HS-5 (cell line): Measurements from ENCODE around the gene ZNF408.

Experiments used
- DNase-seq: peaks from one replicate; pipeline ENCODE4 v3.0.0-alpha.2; 2012; ENCODE audit warnings: low read depth

ZNF408 gene

DNA sequence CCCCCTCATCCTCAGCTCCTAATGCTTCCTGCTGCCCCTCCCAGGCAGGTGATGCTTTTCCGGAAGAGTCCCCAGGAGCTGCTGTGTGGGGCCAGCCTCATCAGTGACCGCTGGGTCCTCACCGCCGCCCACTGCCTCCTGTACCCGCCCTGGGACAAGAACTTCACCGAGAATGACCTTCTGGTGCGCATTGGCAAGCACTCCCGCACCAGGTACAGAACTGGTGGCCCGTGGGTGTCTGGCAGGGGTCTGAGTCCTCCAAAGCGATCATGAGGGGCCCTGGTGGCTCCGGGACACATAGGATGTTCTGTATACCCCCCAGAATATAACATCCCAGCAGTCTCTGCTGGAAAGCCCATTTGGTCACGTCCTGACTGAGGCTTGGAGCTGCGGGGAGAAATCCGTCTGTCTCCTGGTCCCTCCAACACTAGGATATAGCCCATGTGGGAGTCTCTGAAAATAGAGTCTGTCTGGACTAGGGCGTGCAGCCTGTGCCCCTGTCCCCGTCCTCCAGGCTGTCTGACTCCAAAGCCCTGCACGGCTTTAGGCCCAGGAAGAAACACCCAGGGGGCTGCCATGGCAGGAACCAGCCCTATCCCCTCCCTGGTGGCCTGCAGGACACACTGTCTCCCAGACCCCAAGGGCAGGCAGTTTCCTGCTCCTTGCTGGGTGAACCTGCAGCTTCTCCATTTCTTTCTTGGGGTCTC is 27.3 kb downstream of the ZNF408 start:
- DNase-seq = no peak

DNA sequence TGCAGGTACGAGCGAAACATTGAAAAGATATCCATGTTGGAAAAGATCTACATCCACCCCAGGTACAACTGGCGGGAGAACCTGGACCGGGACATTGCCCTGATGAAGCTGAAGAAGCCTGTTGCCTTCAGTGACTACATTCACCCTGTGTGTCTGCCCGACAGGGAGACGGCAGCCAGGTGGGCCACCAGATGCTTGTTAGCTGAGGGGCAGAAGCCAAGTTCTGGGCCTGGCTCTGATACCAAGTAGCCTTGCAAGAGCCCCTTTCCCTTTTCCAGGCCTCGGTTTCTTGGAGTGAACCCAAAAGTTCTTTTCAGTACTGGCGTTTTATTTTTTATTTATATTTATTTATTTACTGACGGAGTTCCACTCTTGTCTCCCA is 27.8 kb downstream of the ZNF408 start:
- DNase-seq = no peak

DNA sequence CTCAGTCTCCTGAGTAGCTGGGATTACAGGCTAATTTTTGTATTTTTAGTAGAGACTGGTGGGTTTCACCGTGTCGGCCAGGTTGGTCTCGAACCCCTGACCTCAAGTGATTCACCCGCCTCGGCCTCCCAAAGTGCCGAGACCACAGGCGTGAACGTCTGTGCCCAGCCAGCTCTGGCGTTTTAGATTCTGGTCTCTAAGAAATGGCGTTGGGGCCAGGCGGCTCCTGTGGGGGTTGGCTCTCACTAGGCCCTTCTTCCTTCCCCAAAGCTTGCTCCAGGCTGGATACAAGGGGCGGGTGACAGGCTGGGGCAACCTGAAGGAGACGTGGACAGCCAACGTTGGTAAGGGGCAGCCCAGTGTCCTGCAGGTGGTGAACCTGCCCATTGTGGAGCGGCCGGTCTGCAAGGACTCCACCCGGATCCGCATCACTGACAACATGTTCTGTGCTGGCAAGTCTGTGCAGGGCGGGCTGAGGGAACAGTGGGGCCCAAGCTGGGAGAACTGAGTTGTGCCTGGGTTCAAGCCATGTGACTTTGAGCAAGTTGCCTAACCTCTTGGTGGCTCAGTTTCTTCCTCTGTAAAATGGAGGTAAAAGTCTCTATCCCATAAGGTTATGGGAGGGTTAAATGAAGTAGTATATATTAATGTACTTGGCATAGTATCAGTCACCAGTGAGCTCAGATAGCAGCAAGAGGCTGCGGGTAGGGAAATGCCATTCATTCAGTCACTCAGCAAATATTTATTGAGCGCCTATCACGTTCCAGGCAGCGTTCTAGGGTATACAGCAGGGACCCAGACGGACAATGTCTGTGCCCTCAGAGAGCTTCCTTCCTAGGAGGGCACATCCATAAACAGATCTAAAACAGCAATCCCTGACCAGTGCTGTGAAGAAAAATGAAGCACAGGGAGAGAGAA is 28.5 kb downstream of the ZNF408 start:
- no peak for DNase-seq

DNA sequence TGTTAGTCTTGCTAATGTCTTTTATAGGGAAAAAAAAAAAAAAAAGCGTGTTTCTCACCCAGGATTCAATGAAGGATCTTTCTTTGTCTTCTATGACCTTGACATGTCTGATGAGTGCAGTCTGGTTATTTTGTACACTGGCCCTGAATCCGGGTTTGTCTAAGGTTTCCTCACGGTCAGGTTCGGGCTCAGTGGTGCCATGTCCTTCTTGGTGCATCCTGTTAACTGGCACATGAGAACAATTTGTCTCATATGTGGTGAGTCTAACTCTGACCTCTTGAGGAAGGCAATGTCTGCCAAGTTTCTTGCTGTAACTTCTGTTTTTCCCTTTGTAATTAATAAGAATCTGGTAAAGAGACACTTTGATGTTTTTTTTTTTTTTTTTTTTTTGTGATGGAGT is 30.7 kb downstream of the ZNF408 start:
- DNase-seq = no peak

DNA sequence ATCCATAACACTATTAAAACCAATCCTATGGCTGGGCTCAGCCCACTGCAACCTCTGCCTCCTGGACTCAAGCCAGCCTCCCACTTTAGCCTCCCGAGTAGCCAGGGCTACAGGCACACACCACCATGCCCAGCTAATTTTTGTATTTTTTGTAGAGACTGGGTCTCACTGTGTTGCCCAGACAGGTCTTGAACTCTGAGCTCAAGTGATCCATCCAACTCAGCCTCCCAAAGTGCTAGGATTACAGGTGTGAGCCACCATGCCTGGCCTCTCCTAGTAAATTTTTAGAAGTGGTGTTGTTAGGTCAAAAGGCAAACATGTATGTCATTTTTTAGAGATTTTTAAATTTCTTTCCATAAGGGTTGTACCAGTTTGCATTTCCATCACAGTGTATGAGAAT is 32.4 kb downstream of the ZNF408 start:
- DNase-seq = no peak

DNA sequence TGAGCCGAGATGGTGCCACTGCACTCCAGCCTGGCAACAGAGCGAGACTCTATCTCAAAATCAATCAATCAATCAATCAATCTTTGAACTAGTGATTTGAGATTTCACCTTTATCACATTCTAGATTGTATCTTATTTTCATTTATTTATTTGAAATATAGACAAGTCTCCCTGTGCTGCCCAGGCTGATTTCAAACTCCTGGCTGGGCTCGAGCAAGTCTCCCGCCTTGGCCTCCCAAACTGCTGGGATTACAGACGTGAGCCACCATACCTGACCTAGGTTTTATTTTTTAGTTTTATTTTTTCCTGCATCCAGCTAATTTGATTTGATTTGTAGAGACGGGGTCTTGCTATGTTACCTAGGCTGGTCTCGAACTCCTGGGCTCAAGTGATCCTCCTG is 35.3 kb downstream of the ZNF408 start:
- no peak for DNase-seq

DNA sequence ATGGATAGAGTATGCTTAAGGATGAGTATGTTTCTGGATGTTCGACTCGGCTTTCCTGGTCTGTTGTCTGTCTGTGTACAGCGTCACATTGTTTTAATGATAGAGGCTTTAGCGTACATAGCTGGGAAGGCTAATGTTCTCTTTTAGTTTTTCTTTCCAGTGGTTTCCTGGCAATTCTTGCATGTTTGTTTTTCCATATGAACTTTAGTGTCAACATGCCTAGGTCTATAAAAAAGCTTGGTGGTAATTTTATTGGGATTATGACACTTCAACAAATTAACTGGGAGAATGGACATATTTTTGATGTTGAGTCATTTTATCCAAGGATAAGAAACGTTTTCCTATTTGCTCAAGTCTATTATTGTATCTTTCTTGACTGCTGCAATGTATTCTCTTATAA is 35.8 kb downstream of the ZNF408 start:
- DNase-seq = no peak

DNA sequence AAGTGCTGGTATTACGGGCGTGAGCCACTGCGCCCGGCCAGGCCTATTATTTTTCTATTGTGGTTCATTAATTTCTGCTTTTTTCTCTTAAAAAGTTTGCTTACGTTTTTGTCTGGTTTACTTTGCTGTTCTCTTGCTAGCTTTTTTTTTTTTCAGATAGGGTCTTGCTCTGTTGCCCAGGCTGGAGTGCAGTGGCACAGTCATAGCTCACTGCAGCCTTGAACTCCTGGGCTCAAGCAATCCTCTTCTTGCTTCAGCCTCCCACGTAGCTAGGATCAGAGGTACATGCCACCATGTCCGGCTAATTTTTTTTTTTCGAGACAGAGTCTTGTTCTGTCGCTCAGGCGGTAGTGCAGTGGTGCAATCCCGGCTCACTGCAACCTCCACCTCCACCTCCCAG is 36.9 kb downstream of the ZNF408 start:
- DNase-seq = no peak

DNA sequence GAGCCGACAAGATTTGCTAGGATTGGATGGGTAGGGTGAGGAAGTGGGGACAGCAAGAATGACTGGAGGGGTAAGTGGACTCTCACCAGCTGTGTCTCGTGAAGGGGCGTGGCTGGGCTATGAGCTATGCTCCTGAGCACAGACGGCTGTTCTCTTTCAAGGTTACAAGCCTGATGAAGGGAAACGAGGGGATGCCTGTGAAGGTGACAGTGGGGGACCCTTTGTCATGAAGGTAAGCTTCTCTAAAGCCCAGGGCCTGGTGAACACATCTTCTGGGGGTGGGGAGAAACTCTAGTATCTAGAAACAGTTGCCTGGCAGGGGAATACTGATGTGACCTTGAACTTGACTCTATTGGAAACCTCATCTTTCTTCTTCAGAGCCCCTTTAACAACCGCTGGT is 38.1 kb downstream of the ZNF408 start:
- no peak for DNase-seq

DNA sequence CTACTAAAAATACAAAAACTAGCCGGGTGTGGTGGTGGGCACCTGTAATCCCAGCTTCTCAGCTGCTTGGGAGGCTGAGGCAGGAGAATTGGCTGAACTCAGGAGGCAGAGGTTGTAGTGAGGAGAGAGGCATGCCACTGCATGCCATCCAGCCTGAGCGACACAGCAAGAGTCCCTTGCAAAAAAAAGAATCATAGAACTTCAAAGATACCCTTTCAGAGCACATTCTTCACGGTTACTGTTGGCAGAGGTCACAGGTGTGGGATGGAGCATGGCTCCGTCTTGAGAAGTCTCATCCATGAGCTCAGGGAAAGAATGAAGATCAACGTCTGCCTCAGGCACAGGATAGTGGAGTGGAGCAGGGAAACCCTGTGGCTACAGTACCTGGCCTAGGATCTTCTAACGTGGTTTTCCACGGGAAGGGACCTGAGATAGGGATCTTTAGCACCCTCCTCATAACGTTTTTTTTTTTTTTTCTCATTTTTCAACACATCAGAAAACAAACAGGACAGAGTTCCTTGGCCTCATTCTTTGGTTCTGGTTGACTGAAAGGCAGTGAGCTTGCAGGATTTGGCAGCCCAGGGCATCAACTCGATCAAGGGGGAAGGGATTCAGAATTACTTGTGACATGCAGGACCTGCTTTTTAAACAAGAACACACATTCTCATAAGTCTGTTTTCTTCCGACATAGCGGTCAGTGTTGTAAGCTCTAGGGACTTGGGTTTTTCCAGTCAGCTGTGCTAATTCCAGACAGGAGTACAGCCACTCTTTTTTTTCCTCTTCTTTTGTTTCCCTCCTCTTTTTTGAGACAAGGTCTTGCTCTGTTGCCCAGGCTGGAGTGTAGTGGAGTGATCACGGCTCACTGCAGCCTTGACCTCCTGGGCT is 41.0 kb downstream of the ZNF408 start:
- DNase-seq = no peak

DNA sequence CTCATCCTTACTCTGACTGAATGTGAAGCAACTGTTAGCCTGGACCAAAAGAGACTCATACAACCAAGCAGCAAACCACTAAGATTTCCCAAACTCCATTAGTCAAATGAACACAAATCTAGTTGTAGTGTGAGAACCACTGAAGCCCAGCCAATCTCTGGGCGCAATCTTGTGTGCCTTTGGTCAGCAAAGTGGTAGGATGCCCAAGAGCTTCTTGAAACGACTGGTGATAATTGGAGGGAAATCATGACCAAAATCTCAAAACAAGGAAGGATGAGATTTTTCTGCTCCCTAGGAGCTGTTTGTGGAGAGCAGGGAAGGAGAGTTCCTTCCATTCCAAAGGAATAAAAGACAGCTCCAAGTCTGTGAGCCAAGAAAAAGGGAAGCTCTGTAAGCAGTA is 42.2 kb downstream of the ZNF408 start:
- no peak for DNase-seq

DNA sequence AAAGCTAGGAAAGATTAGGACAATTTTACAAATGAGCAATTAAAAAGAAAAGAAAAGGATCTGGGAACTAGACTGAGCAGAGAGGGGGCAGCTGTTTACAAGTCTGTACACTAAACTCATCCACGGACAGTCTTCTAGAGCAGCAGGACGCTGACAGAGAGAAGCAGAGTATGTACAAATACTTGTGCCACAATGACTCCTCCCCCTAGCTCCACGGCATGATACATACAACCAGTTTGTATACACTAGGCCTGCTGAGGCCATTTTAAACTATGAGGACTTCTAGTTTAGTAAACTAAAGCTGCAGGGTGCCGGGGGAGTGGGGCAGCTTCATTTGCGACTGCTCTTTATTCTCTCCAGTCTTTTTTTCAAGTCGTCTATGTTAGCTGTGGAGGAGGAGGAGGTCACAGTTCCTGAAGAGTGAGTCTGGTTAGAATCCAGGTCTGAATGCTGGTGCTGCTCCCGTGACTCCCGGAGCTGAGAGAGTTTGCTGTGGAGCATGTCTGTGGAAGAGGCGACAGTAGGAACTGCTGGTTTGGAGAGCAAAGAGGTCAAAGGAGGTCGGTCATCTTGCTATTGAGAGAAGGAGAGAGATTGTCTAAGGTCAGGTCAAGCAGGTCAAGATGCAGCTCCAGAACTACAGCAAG is 43.0 kb downstream of the ZNF408 start:
- no peak for DNase-seq

DNA sequence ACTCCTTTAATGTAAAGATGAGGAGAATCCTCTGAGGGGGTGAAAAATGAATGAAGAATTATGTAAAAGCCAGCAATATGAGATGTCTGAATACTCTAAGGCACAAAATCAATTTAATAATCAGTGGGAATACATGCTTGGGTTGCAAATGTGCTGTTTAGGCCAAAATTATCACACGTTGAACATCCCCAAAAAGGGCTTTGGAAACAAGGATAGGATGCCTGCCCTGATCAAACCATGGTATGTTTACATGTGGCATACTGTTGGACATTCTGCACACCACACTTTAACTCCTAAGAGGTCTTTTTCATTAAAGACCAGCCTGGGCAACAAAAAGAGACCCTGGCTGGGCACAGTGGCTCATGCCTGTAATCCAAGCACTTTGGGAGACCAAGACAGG is 44.5 kb downstream of the ZNF408 start:
- DNase-seq = no peak

DNA sequence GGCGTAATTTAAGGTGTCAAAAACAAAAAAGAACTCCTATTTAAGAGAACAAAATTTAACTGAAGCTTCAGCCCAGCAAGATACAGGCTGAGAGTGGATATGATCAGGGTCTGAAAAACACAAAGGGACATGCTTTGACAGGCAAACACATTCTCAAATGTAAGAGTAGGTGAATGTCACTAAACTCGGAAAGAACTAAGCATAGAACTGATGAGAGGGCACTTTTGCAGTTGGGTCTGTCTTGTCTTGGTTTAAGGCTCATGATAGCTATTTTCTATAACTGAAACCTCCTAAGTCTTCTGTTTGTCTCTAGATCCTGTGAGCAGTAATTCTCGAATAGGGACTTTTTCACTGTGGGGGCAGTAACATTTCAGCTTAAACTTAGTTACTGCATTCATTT is 45.2 kb downstream of the ZNF408 start:
- no peak for DNase-seq

DNA sequence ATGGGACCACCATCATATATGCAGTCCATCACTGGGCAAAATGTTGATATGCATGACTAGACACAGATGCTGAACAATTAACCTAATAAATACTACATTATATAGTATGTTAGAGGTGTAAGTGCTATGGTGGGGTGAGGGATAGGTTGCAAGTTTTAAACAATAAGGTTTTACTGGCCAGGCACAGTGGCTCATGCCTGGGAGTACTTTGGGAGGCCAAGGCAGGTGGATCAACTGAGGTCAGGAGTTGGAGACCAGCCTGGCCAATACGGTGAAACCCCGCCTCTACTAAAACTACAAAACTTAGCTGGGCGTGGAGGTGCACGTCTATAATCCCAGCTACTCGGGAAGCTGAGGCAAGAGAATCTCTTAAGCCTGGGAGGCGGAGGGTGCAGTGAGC is 46.3 kb downstream of the ZNF408 start:
- no peak for DNase-seq
